Subcutaneous abdominal adipose tissue (tissue), 5 donors: ENCODE data around the gene PBX1.
"Not testable (repeated sequence)": the region's sequence is repeated elsewhere in the genome, so short reads cannot be mapped to it uniquely, and the experiment has no call there.

ENCODE experiments used
- H3K27ac ChIP-seq: one replicate; pipeline ENCODE4 v1.7.0; 2013; ENCODE audit warnings: low read depth, mild to moderate bottlenecking, inconsistent platforms, low read length, moderate library complexity
- H3K27me3 ChIP-seq, 5 donors: one replicate each; pipeline ENCODE4 v1.7.0; 2013; ENCODE audit warnings: low read length in 5 of 5, inconsistent platforms in 1 of 5; ENCODE audit not compliant: control insufficient read depth in 5 of 5, insufficient read depth in 4 of 5
- H3K36me3 ChIP-seq, 5 donors: one replicate each; pipeline ENCODE4 v1.7.0; 2013; ENCODE audit warnings: low read length in 5 of 5; ENCODE audit not compliant: control insufficient read depth in 5 of 5, insufficient read depth in 5 of 5
- H3K4me1 ChIP-seq, 5 donors: one replicate each; pipeline ENCODE4 v1.7.0; 2013; ENCODE audit warnings: low read length in 5 of 5, mild to moderate bottlenecking in 3 of 5, moderate library complexity in 1 of 5; ENCODE audit not compliant: control insufficient read depth in 5 of 5, insufficient read depth in 5 of 5
- H3K4me3 ChIP-seq, 5 donors: one replicate each; pipeline ENCODE4 v1.7.0; 2013; ENCODE audit warnings: low read length in 5 of 5, low read depth in 1 of 5
- H3K9ac ChIP-seq, 5 donors: one replicate each; pipeline ENCODE4 v1.7.0; 2013; ENCODE audit warnings: low read length in 5 of 5, mild to moderate bottlenecking in 4 of 5, moderate library complexity in 3 of 5
- H3K9me3 ChIP-seq, 5 donors: one replicate each; pipeline ENCODE4 v1.7.0; 2013; ENCODE audit warnings: low read length in 5 of 5; ENCODE audit not compliant: control insufficient read depth in 5 of 5
- donor health status: healthy.
- donor health status: healthy.
- donor health status: healthy.
- donor health status: healthy.
- donor health status: healthy.

PBX1 gene

GRCh38 chr1:164644774-164645644 is 86.0 kb downstream of the PBX1 start:
- no peaks in the 10 kb centered on the region for H3K27me3 ChIP-seq
- H3K36me3 ChIP-seq = peaks cover 0 to 5% (median 3%) of the 10 kb centered on the region in 5 donors
- no peaks in the 10 kb centered on the region for H3K9me3 ChIP-seq
- peaks cover 2 to 33% (median 19%) of the 10 kb centered on the region in 5 donors for H3K4me1 ChIP-seq
- peak overlapping the region in 1 of 5 donors; percentile 17 for H3K9ac ChIP-seq
- peak overlapping the region; percentile 67 for H3K27ac ChIP-seq
- no peak overlapping the region for H3K4me3 ChIP-seq

- Histone ChIP-seq H3K4me1 (peaks cover 2 to 25% (median 16%) of the 10 kb centered on the region in 5 donors), H3K27me3 (no peaks in the 10 kb centered on the region), H3K4me3 (no peak overlapping the region), H3K36me3 (peaks cover 0 to 5% (median 3%) of the 10 kb centered on the region in 5 donors), H3K27ac (no peak overlapping the region), H3K9me3 (no peaks in the 10 kb centered on the region), H3K9ac (no peak overlapping the region)
Measured at GRCh38 chr1:164645921-164646320, 86.9 kb downstream of the PBX1 start.

GRCh38 chr1:164647211-164647610 is 88.2 kb downstream of the PBX1 start:
- Histone ChIP-seq H3K9me3 (no peaks in the 10 kb centered on the region), H3K36me3 (peaks cover 0 to 4% (median 2%) of the 10 kb centered on the region in 5 donors), H3K9ac (no peak overlapping the region), H3K27ac (no peak overlapping the region), H3K4me3 (no peak overlapping the region), H3K4me1 (peaks cover 1 to 24% (median 11%) of the 10 kb centered on the region in 5 donors), H3K27me3 (no peaks in the 10 kb centered on the region)

GRCh38 chr1:164648636-164649035 is 89.7 kb downstream of the PBX1 start:
- Histone ChIP-seq H3K4me1 (peaks cover 1 to 24% (median 11%) of the 10 kb centered on the region in 5 donors), H3K36me3 (no peaks in the 10 kb centered on the region), H3K27ac (no peak overlapping the region), H3K27me3 (no peaks in the 10 kb centered on the region), H3K9me3 (no peaks in the 10 kb centered on the region), H3K4me3 (no peak overlapping the region), H3K9ac (no peak overlapping the region)

- no peaks in the 10 kb centered on the region for H3K27me3 ChIP-seq
- peaks cover 1 to 24% (median 11%) of the 10 kb centered on the region in 5 donors for H3K4me1 ChIP-seq
- H3K9me3 ChIP-seq = no peaks in the 10 kb centered on the region
- no peaks in the 10 kb centered on the region for H3K36me3 ChIP-seq
- H3K4me3 ChIP-seq = no peak overlapping the region
- H3K9ac ChIP-seq = no peak overlapping the region
- H3K27ac ChIP-seq = no peak overlapping the region
Measured at GRCh38 chr1:164649146-164649545, 90.2 kb downstream of the PBX1 start.

GRCh38 chr1:164650531-164650930 is 91.5 kb downstream of the PBX1 start:
- H3K27ac ChIP-seq = no peak overlapping the region

GRCh38 chr1:164651351-164651951 is 92.5 kb downstream of the PBX1 start:
- no peaks in the 10 kb centered on the region for H3K9me3 ChIP-seq
- H3K36me3 ChIP-seq = no peaks in the 10 kb centered on the region
- no peak overlapping the region for H3K9ac ChIP-seq
- no peak overlapping the region for H3K27ac ChIP-seq
- no peak overlapping the region for H3K4me3 ChIP-seq
- H3K27me3 ChIP-seq = no peaks in the 10 kb centered on the region
- peaks cover 1 to 16% (median 9%) of the 10 kb centered on the region in 5 donors for H3K4me1 ChIP-seq

More at GRCh38 chr1:164650531-164650930, 91.5 kb downstream of the PBX1 start:
- Histone ChIP-seq H3K9me3 (no peaks in the 10 kb centered on the region), H3K9ac (no peak overlapping the region), H3K27me3 (no peaks in the 10 kb centered on the region), H3K36me3 (no peaks in the 10 kb centered on the region), H3K4me1 (peaks cover 1 to 16% (median 9%) of the 10 kb centered on the region in 5 donors), H3K4me3 (no peak overlapping the region)

- not testable (repeated sequence) for H3K27me3 ChIP-seq, H3K27ac ChIP-seq
Measured at GRCh38 chr1:164652969-164653368, 94.0 kb downstream of the PBX1 start.

GRCh38 chr1:164653705-164654104 is 94.7 kb downstream of the PBX1 start:
- no peak overlapping the region for H3K27ac ChIP-seq
- H3K9ac ChIP-seq = no peak overlapping the region
- peaks cover 0 to 8% (median 1%) of the 10 kb centered on the region in 5 donors for H3K4me1 ChIP-seq
- no peaks in the 10 kb centered on the region for H3K9me3 ChIP-seq
- no peaks in the 10 kb centered on the region for H3K36me3 ChIP-seq
- no peak overlapping the region for H3K4me3 ChIP-seq
- no peaks in the 10 kb centered on the region for H3K27me3 ChIP-seq

More at GRCh38 chr1:164652969-164653368, 94.0 kb downstream of the PBX1 start:
- not testable (repeated sequence) for H3K36me3 ChIP-seq, H3K9me3 ChIP-seq, H3K9ac ChIP-seq, H3K4me3 ChIP-seq
- peaks cover 1 to 16% (median 7%) of the 10 kb centered on the region in 5 donors for H3K4me1 ChIP-seq

GRCh38 chr1:164654200-164654599 is 95.2 kb downstream of the PBX1 start:
- H3K27me3 ChIP-seq = no peaks in the 10 kb centered on the region
- H3K27ac ChIP-seq = no peak overlapping the region
- no peak overlapping the region for H3K4me3 ChIP-seq
- H3K36me3 ChIP-seq = no peaks in the 10 kb centered on the region
- H3K9me3 ChIP-seq = no peaks in the 10 kb centered on the region
- H3K4me1 ChIP-seq = peaks cover 0 to 5% (median 0%) of the 10 kb centered on the region in 5 donors
- no peak overlapping the region for H3K9ac ChIP-seq
